HEK293 (cell line): ENCODE data around the gene NOB1.

Experiments used
- KLF9 ChIP-seq: fragments of 450-650 bp; formaldehyde crosslinking; IDR thresholded peaks from 2 replicates; pipeline ENCODE4 v1.5.1; 2016; ENCODE audit warnings: missing biosample characterization, missing genetic modification characterization, low read depth
- TCF7L2 ChIP-seq: IDR thresholded peaks from 2 replicates; pipeline ENCODE4 v1.6.1; 2011; ENCODE audit warnings: low read depth, mild to moderate bottlenecking, inconsistent platforms, low read length, moderate library complexity, borderline replicate concordance
- ZNF391 ChIP-seq: fragments of 450-650 bp; formaldehyde crosslinking; IDR thresholded peaks from 2 replicates; pipeline ENCODE4 v1.5.1; 2016; ENCODE audit warnings: low read depth, missing biosample characterization, missing genetic modification characterization, borderline replicate concordance
- ZNF677 ChIP-seq: fragments of 450-650 bp; IDR thresholded peaks from 2 replicates; pipeline ENCODE4 v1.5.0; 2018; ENCODE audit warnings: missing biosample characterization, mild to moderate bottlenecking, missing genetic modification characterization, moderate library complexity
- TF ChIP-seq, protein P1 (sequence below): fragments of 450-650 bp; formaldehyde crosslinking; IDR thresholded peaks from 2 replicates; pipeline ENCODE4 v1.5.1; 2016; ENCODE audit warnings: missing biosample characterization, missing genetic modification characterization
- TF ChIP-seq, protein P2 (sequence below): fragments of 450-650 bp; formaldehyde crosslinking; IDR thresholded peaks from 2 replicates; pipeline ENCODE4 v1.5.1; 2016; ENCODE audit warnings: missing biosample characterization, missing genetic modification characterization
- TF ChIP-seq, protein P3 (sequence below): sonication (generic); formaldehyde crosslinking; IDR thresholded peaks from 2 replicates; pipeline ENCODE4 v1.8.1; 2022; ENCODE audit warnings: mild to moderate bottlenecking, moderate library complexity, missing genetic modification reagents
- TF ChIP-seq, protein P4 (sequence below): fragments of 450-650 bp; formaldehyde crosslinking; IDR thresholded peaks from 2 replicates; pipeline ENCODE4 v1.5.1; 2016; ENCODE audit warnings: missing biosample characterization, missing genetic modification characterization

DNA sequence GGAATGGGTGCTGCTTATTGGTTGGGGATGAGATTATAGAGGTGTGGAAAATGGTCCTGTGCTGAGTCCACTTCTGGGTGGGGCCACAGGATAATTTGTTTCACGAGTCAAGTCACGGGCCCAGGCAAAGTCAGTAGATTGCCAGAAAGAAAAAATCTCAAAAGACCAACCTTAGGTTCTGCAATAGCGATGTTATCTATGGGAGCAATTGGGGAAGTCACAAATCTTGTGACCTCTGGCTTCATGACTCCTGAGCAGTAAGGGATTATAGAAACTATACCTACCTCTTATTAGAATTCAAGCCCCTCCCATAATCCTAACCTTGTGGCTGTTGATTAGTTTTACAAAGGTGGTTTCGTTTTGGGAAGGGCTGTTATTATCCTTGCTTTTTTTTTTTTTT lies 38.8 kb upstream of the NOB1 start:
- TF ChIP-seq KLF9 (tag by site-specific recombination) (no peak), ZNF391 (tag by site-specific recombination) (no peak), TCF7L2 (no peak), ZNF677 (no peak)
- TF ChIP-seq, protein P1, sequence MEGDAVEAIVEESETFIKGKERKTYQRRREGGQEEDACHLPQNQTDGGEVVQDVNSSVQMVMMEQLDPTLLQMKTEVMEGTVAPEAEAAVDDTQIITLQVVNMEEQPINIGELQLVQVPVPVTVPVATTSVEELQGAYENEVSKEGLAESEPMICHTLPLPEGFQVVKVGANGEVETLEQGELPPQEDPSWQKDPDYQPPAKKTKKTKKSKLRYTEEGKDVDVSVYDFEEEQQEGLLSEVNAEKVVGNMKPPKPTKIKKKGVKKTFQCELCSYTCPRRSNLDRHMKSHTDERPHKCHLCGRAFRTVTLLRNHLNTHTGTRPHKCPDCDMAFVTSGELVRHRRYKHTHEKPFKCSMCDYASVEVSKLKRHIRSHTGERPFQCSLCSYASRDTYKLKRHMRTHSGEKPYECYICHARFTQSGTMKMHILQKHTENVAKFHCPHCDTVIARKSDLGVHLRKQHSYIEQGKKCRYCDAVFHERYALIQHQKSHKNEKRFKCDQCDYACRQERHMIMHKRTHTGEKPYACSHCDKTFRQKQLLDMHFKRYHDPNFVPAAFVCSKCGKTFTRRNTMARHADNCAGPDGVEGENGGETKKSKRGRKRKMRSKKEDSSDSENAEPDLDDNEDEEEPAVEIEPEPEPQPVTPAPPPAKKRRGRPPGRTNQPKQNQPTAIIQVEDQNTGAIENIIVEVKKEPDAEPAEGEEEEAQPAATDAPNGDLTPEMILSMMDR (tag by site-specific recombination), result no peak
- TF ChIP-seq, protein P2, sequence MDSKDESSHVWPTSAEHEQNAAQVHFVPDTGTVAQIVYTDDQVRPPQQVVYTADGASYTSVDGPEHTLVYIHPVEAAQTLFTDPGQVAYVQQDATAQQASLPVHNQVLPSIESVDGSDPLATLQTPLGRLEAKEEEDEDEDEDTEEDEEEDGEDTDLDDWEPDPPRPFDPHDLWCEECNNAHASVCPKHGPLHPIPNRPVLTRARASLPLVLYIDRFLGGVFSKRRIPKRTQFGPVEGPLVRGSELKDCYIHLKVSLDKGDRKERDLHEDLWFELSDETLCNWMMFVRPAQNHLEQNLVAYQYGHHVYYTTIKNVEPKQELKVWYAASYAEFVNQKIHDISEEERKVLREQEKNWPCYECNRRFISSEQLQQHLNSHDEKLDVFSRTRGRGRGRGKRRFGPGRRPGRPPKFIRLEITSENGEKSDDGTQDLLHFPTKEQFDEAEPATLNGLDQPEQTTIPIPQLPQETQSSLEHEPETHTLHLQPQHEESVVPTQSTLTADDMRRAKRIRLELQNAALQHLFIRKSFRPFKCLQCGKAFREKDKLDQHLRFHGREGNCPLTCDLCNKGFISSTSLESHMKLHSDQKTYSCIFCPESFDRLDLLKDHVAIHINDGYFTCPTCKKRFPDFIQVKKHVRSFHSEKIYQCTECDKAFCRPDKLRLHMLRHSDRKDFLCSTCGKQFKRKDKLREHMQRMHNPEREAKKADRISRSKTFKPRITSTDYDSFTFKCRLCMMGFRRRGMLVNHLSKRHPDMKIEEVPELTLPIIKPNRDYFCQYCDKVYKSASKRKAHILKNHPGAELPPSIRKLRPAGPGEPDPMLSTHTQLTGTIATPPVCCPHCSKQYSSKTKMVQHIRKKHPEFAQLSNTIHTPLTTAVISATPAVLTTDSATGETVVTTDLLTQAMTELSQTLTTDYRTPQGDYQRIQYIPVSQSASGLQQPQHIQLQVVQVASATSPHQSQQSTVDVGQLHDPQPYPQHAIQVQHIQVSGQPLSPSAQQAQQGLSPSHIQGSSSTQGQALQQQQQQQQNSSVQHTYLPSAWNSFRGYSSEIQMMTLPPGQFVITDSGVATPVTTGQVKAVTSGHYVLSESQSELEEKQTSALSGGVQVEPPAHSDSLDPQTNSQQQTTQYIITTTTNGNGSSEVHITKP (tag by site-specific recombination), result no peak
- TF ChIP-seq, protein P3, sequence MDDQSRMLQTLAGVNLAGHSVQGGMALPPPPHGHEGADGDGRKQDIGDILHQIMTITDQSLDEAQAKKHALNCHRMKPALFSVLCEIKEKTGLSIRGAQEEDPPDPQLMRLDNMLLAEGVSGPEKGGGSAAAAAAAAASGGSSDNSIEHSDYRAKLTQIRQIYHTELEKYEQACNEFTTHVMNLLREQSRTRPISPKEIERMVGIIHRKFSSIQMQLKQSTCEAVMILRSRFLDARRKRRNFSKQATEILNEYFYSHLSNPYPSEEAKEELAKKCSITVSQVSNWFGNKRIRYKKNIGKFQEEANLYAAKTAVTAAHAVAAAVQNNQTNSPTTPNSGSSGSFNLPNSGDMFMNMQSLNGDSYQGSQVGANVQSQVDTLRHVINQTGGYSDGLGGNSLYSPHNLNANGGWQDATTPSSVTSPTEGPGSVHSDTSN (CRISPR knock-in tag), result no peak
- TF ChIP-seq, protein P4, sequence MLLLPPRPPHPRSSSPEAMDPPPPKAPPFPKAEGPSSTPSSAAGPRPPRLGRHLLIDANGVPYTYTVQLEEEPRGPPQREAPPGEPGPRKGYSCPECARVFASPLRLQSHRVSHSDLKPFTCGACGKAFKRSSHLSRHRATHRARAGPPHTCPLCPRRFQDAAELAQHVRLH (tag by site-specific recombination), result no peak
